HCT116 (cell line): ENCODE results near the gene TOLLIP.

ENCODE experiments used
- CTCF ChIP-seq, 3 experiments: fragments of 200-600 bp in 1 of 3; sonication (generic) in 1 of 3; IDR thresholded peaks in 2 of 3; conservative IDR thresholded peaks in 1 of 3; 2 replicates each; pipeline ENCODE4 v1.5.1; 2012 to 2017; ENCODE audit warnings: low read depth in 2 of 3, low read length in 2 of 3, antibody characterized with exemption in 1 of 3, borderline replicate concordance in 1 of 3, control low read depth in 1 of 3, mild to moderate bottlenecking in 1 of 3, mixed read lengths in 1 of 3, mixed run types in 1 of 3, moderate library complexity in 1 of 3; ENCODE audit not compliant: insufficient read depth in 1 of 3
- SP1 ChIP-seq: IDR thresholded peaks from 2 replicates; pipeline ENCODE4 v1.6.1; 2012; ENCODE audit warnings: low read depth

GRCh38 chr11:1254733-1255132, 54.7 kb downstream of the TOLLIP start:
- TF ChIP-seq CTCF (IDR thresholded peaks at IDR 0.05 in 2 of 3, conservative IDR thresholded peaks at IDR 0.05 in 1 of 3; ENCODE audit: borderline replicate concordance in 1 of 3, insufficient read depth in 1 of 3, low read depth in 2 of 3, low read length in 2 of 3), result no peak
- TF ChIP-seq SP1, result no peak
